Hepatocyte (in vitro differentiated cells): ENCODE data around the gene WDR38.

ENCODE experiments used
- EZH2 ChIP-seq: fragments of 200-600 bp; sonication (generic); IDR thresholded peaks from 2 replicates; pipeline ENCODE4 v1.6.1; 2016; ENCODE audit warnings: antibody characterized with exemption, mild to moderate bottlenecking, borderline replicate concordance
- EZH2phosphoT487 ChIP-seq: fragments of 200-600 bp; sonication (generic); IDR thresholded peaks from one replicate; pipeline ENCODE4 v1.6.1; 2018; ENCODE audit warnings: antibody characterized with exemption, mild to moderate bottlenecking, low read depth, moderate library complexity; ENCODE audit not compliant: unreplicated experiment, severe bottlenecking
- TF ChIP-seq, protein P1 (sequence below): fragments of 200-600 bp; sonication (generic); IDR thresholded peaks from 2 replicates; pipeline ENCODE4 v1.5.1; 2016; ENCODE audit warnings: antibody characterized with exemption, mild to moderate bottlenecking; ENCODE audit not compliant: poor library complexity

- TF ChIP-seq, protein P1, sequence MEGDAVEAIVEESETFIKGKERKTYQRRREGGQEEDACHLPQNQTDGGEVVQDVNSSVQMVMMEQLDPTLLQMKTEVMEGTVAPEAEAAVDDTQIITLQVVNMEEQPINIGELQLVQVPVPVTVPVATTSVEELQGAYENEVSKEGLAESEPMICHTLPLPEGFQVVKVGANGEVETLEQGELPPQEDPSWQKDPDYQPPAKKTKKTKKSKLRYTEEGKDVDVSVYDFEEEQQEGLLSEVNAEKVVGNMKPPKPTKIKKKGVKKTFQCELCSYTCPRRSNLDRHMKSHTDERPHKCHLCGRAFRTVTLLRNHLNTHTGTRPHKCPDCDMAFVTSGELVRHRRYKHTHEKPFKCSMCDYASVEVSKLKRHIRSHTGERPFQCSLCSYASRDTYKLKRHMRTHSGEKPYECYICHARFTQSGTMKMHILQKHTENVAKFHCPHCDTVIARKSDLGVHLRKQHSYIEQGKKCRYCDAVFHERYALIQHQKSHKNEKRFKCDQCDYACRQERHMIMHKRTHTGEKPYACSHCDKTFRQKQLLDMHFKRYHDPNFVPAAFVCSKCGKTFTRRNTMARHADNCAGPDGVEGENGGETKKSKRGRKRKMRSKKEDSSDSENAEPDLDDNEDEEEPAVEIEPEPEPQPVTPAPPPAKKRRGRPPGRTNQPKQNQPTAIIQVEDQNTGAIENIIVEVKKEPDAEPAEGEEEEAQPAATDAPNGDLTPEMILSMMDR, result no peak
- TF ChIP-seq EZH2 (no peak), EZH2phosphoT487 (no peak)
Measured at GRCh38 chr9:124880501-124880900, 27.2 kb downstream of the WDR38 start.
